Measurements from ENCODE around the gene KIAA0232. TPM values are rescaled to one million over a fixed set of nuclear protein-coding genes. Genes with fewer than 3 reads are reported as not detected.

KIAA0232 gene
- total and polyA plus RNA-seq, 4 donors = 8.9 to 34.4 (median 18.5) TPM

DNA sequence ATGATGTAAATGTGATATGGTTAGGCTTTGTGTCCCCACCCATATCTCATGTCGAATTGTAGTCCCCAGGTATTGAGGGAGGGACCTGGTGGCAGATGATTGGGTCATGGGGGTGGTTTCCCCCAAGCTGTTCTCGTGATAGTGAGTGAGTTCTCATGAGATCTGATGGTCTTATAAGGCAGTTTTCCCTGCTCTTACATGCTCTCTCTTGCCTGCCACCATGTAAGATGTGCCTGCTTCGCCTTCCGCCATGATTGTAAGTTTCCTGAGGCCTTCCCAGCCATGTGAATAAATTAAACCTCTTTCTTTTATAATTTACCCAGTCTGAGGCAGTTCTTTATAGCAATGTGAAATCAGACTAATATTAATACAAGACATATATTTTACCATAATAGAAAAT lies 42.6 kb upstream of the KIAA0232 start:
- no peak overlapping the region for H3K9ac ChIP-seq (ENCODE audit: low read depth in 1 of 2, low read length in 2 of 2)
- no peaks in the 10 kb centered on the region for H3K36me3 ChIP-seq (ENCODE audit: control insufficient read depth in 4 of 4, insufficient read depth in 3 of 4, low read depth in 1 of 4, low read length in 3 of 4)
- H3K27me3 ChIP-seq (ENCODE audit: control insufficient read depth in 4 of 4, insufficient read depth in 4 of 4, low read length in 3 of 4) = no peaks in the 10 kb centered on the region
- H3K4me1 ChIP-seq (ENCODE audit: control insufficient read depth in 4 of 4, insufficient read depth in 4 of 4, low read length in 3 of 4) = no peaks in the 10 kb centered on the region
- 93% methylated on average over 4 of the region's 4 CpGs for WGBS
- DNase-seq (ENCODE audit: low spot score) = no peak
- no peaks in the 10 kb centered on the region for H3K9me3 ChIP-seq (ENCODE audit: control insufficient read depth in 4 of 4, low read length in 3 of 4)
- H3K27ac ChIP-seq (ENCODE audit: low read depth in 1 of 2, low read length in 2 of 2) = no peak overlapping the region
- TF ChIP-seq FOXA1 (IDR thresholded peaks at IDR 0.05) = no peak
- no peak for TF ChIP-seq HNF4G (IDR thresholded peaks at IDR 0.05)
- no peak overlapping the region for H3K4me3 ChIP-seq (ENCODE audit: low read depth in 1 of 3, low read length in 3 of 3)

GRCh38 chr4:6740347-6740746 lies 42.2 kb upstream of the KIAA0232 start:
- no peaks in the 10 kb centered on the region for H3K4me1 ChIP-seq (ENCODE audit: control insufficient read depth in 4 of 4, insufficient read depth in 4 of 4, low read length in 3 of 4)
- H3K4me3 ChIP-seq (ENCODE audit: low read depth in 1 of 3, low read length in 3 of 3) = no peak overlapping the region
- no peak overlapping the region for H3K27ac ChIP-seq (ENCODE audit: low read depth in 1 of 2, low read length in 2 of 2)
- WGBS = 96% methylated on average over 8 of the region's 8 CpGs
- TF ChIP-seq ZBTB33 (IDR thresholded peaks at IDR 0.05) (no peak), YY1 (IDR thresholded peaks at IDR 0.05) (no peak), RAD21 (IDR thresholded peaks at IDR 0.05) (no peak), MAX (IDR thresholded peaks at IDR 0.05) (no peak), GABPA (IDR thresholded peaks at IDR 0.05 in 1 of 2, conservative IDR thresholded peaks at IDR 0.05 in 1 of 2) (no peak), NR2F2 (IDR thresholded peaks at IDR 0.05) (no peak)
- TF ChIP-seq, protein P1, sequence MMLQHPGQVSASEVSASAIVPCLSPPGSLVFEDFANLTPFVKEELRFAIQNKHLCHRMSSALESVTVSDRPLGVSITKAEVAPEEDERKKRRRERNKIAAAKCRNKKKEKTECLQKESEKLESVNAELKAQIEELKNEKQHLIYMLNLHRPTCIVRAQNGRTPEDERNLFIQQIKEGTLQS (IDR thresholded peaks at IDR 0.05) = no peak
- TF ChIP-seq, protein P2, sequence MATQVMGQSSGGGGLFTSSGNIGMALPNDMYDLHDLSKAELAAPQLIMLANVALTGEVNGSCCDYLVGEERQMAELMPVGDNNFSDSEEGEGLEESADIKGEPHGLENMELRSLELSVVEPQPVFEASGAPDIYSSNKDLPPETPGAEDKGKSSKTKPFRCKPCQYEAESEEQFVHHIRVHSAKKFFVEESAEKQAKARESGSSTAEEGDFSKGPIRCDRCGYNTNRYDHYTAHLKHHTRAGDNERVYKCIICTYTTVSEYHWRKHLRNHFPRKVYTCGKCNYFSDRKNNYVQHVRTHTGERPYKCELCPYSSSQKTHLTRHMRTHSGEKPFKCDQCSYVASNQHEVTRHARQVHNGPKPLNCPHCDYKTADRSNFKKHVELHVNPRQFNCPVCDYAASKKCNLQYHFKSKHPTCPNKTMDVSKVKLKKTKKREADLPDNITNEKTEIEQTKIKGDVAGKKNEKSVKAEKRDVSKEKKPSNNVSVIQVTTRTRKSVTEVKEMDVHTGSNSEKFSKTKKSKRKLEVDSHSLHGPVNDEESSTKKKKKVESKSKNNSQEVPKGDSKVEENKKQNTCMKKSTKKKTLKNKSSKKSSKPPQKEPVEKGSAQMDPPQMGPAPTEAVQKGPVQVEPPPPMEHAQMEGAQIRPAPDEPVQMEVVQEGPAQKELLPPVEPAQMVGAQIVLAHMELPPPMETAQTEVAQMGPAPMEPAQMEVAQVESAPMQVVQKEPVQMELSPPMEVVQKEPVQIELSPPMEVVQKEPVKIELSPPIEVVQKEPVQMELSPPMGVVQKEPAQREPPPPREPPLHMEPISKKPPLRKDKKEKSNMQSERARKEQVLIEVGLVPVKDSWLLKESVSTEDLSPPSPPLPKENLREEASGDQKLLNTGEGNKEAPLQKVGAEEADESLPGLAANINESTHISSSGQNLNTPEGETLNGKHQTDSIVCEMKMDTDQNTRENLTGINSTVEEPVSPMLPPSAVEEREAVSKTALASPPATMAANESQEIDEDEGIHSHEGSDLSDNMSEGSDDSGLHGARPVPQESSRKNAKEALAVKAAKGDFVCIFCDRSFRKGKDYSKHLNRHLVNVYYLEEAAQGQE (IDR thresholded peaks at IDR 0.05) = no peak
- no peak overlapping the region for H3K9ac ChIP-seq (ENCODE audit: low read depth in 1 of 2, low read length in 2 of 2)
- no peaks in the 10 kb centered on the region for H3K27me3 ChIP-seq (ENCODE audit: control insufficient read depth in 4 of 4, insufficient read depth in 4 of 4, low read length in 3 of 4)
- H3K36me3 ChIP-seq (ENCODE audit: control insufficient read depth in 4 of 4, insufficient read depth in 3 of 4, low read depth in 1 of 4, low read length in 3 of 4) = no peaks in the 10 kb centered on the region
- H3K9me3 ChIP-seq (ENCODE audit: control insufficient read depth in 4 of 4, low read length in 3 of 4) = no peaks in the 10 kb centered on the region
- no peak for DNase-seq (ENCODE audit: low spot score)

DNA sequence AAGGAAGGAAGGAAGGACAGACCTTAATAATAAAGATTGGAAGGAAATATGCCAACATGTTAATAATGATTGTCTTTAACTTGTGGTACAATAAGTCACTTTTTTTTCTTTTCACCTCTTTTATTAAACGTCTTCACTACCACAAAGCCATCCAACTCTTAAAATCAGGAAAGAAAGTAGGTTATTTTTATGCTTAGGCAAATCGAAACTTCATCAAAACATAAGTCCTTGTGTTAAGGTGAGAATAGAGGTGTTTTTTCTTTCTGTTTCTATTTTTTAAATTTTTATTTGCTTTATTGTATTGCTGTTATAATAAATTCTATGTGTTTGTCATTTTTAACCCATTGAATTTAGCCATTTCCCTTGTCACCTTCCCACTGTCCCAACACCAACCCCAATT lies 40.0 kb upstream of the KIAA0232 start:
- H3K9ac ChIP-seq (ENCODE audit: low read depth in 1 of 2, low read length in 2 of 2) = no peak overlapping the region
- H3K4me1 ChIP-seq (ENCODE audit: control insufficient read depth in 4 of 4, insufficient read depth in 4 of 4, low read length in 3 of 4) = peaks cover 6 to 12% (median 9%) of the 10 kb centered on the region in 4 donors
- H3K36me3 ChIP-seq (ENCODE audit: control insufficient read depth in 4 of 4, insufficient read depth in 3 of 4, low read depth in 1 of 4, low read length in 3 of 4) = no peaks in the 10 kb centered on the region
- H3K4me3 ChIP-seq (ENCODE audit: low read depth in 1 of 3, low read length in 3 of 3) = no peak overlapping the region
- 85% methylated on average over 2 of the region's 2 CpGs for WGBS
- no peaks in the 10 kb centered on the region for H3K27me3 ChIP-seq (ENCODE audit: control insufficient read depth in 4 of 4, insufficient read depth in 4 of 4, low read length in 3 of 4)
- no peaks in the 10 kb centered on the region for H3K9me3 ChIP-seq (ENCODE audit: control insufficient read depth in 4 of 4, low read length in 3 of 4)
- H3K27ac ChIP-seq (ENCODE audit: low read depth in 1 of 2, low read length in 2 of 2) = no peak overlapping the region
- no peak for DNase-seq (ENCODE audit: low spot score)
- TF ChIP-seq HNF4G (IDR thresholded peaks at IDR 0.05) = no peak
- no peak for TF ChIP-seq CTCF (IDR thresholded peaks at IDR 0.05; ENCODE audit: low read depth, low read length, missing input control)
- no peak for TF ChIP-seq RXRA (IDR thresholded peaks at IDR 0.05)
- TF ChIP-seq NR2F2 (IDR thresholded peaks at IDR 0.05) = no peak
- TF ChIP-seq TAF1 (conservative IDR thresholded peaks at IDR 0.05) = no peak
- TF ChIP-seq, protein P1 (IDR thresholded peaks at IDR 0.05) = no peak
- TF ChIP-seq EGR1 (IDR thresholded peaks at IDR 0.05; ENCODE audit: low read depth in 2 of 2) = no peak
